GM12892 (cell line): Measurements from ENCODE around the gene RTN4R.

Experiments
- POLR2AphosphoS5 ChIP-seq: IDR thresholded peaks from 2 replicates; pipeline ENCODE4 v1.6.1; 2011; ENCODE audit warnings: low read depth, low read length, control low read depth
- TAF1 ChIP-seq: IDR thresholded peaks from 2 replicates; pipeline ENCODE4 v1.6.1; 2011; ENCODE audit warnings: low read depth, mild to moderate bottlenecking, control low read depth, low read length, borderline replicate concordance

DNA sequence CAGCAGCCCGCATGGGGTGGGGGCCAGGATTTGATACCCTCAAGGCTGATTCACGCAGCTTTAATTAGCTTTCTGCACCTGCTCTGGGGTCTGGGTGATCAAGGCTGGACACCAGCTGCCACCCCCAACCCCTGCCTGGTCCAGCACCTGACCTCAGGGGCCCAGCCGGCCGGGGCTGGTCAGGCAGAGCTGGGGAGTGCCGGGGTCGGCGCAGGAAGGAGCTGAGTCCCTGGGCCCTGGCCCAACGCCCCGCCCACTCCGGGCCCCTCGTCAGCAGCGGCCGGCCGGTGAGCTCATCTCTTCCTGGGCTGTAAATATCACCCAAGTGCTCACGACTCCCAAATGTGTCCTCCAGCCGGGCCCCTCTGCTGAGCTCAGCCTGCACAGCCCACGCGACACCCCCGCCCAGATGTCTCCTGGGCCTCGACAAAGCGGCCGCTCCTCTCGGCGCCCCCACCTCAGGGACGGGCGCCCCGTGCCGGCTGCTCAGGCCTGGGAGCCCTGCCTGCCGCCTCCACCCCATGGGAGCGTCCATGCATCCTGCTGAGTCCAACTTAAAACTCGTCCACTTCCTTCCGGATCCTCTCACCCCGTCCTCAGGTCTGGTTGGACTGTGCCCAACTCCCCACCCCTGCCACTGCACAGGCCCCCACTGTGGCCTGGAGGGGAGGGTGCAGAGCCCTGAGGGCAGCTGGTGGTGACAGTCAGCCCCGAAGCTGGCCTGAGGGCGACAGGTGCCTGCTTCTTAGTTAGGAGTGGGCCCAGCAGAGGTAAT is 29.0 kb downstream of the RTN4R start:
- TF ChIP-seq TAF1 (no peak), POLR2AphosphoS5 (no peak)
